Islet precursor cell (in vitro differentiated cells): ENCODE data around the gene KIAA0040.
A peak's percentile ranks its signal among the peaks of the same experiment; 100 is the strongest.

Source experiments
- DNase-seq: peaks from one replicate; pipeline ENCODE4 v3.0.0-alpha.2; 2018

KIAA0040 gene

DNA sequence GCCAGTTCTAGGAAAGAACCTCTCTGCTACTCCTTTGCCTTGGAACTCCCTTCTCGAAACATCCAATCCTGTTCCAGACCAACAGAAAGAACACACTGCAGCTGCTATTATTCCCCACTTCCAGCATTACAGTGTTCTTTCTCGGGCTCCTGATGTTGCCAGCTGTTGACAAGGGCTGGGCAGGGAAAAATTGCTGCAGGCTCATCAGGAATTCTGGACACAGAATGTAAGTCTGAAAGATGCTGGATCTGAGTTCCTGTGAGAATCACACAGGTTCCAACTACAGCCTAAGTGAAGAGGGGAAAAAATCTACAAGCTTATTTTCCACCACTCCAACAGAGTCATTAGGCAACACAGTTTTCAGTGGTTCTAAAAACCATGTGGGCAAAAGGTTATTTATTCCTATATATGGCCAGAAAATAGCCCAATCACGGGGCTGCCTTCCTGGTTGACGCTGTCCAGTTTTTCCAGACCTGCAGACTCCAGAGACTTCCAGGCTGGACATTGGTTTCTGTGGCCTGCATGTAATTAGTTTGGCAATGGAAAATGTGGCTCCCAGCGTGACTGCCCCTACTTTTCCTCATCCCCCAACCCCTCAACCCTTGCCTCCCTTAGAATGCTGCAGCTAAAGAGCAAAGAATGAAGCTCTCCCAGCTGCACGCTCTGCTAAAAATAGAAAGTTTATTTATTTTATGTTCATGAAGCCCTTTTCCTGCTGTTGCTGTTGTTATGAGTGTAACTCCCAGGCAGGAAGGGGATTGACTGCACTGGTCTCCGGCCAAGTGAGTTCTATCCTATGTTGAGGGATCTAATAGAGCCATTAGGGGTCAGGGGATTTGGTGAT lies 8.3 kb upstream of the KIAA0040 start:
- no peak for DNase-seq

- peak; percentile 66 for DNase-seq
Observed at GRCh38 chr1:175198332-175198731, 5.8 kb upstream of the KIAA0040 start.

DNA sequence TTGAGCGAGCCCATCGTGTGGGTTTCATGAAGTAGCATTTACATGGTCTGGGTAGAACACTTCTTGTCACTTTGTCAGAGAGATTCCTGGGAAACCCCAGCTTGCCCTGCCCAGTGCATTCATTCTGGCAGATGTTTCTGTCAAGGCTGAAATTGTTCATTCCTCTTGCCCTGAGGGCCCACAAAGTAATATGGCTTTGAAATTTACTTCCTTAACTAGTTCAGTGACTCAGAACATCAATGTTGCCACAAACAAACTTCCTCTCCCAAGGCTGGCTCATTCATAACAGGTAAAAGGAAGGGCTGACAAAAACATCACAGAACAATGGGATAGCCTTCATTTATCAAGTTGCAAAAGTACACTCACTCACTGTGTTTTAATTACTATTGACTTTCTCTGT lies 5.0 kb upstream of the KIAA0040 start:
- DNase-seq: peak; percentile 87

- no peak for DNase-seq
Observed at GRCh38 chr1:175195798-175196197, 3.2 kb upstream of the KIAA0040 start.

DNA sequence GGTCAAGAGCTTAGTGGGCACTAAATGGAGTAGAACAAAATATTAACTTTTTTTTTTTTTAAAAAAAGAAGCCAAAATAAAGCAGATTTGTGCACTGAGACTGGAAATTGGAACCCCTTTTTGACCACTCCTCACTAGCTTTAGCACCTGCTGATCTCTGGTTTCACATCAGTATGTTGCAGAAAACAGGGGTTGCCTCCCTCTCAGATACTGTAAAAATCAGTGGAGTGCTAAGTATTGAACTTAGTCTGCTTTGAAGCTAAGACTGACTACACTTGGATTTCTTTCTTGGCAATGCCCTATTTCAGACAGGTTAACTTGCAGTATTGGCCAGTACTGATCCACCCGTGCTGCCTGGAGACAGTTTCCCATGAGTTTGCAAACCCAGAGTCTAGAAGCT lies 2.7 kb upstream of the KIAA0040 start:
- no peak for DNase-seq

- DNase-seq: peak; percentile 68
Observed at GRCh38 chr1:175193527-175193910, 943 bp upstream of the KIAA0040 start.

DNA sequence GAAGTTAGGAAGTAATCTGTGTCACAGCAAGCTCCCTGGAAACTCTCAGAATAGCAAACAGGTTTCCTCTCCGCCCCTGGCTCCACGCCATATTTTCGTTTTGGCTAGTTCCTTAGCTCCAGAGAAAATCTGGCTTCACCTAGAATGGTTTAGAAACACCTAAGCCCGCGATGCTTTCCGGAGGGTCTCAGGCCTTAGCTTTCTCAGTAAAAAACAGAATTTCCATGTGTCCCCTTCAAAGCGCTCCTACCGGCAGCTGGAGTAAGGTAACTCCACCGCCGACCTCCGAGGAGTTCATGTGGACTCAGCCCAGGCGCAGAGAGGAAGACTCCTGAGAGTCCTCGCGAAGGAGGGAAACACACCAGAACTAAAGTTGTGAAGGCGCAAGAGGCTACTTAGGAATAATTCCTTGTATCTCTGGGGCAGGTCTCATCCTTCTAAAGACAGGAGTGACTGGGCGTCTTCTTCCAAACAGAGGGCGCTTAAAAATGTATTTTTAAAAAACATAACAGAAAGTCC lies 406 bp downstream of the KIAA0040 start:
- peak; percentile 62 for DNase-seq

GRCh38 chr1:175191659-175192058 lies 917 bp downstream of the KIAA0040 start:
- DNase-seq: no peak

GRCh38 chr1:175188936-175189335 lies 3.6 kb downstream of the KIAA0040 start:
- no peak for DNase-seq

GRCh38 chr1:175186433-175187160 lies 6.0 kb downstream of the KIAA0040 start:
- no peak for DNase-seq

GRCh38 chr1:175185903-175186302 lies 6.7 kb downstream of the KIAA0040 start:
- no peak for DNase-seq

- no peak for DNase-seq
Observed at GRCh38 chr1:175183586-175183985, 9.0 kb downstream of the KIAA0040 start.

DNA sequence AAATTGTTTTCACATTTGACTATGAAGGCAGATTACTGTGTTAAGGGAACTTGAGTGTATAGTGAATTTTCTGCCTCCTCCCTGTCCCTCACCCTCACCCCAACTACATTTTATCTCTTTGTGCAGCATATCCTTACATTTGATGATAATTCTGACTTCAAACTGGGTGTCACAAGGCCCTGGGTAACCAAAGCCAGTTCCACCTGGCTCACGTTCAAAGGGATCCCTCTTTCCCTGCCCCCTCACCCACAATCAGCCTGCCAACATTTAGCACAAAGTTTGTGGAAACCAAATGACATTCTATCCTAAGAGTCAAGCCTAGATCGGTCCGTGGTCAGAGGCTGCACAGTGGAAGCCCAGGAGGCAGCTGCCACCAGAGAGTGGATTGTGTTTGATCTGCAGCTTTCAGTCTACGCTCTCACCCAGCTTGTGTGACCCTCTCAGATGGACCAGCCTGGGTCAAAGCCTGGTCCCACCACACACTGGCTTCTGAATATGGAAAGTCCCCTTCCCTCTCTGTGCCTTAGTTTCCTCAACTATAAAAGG lies 10.3 kb downstream of the KIAA0040 start:
- DNase-seq: no peak

DNA sequence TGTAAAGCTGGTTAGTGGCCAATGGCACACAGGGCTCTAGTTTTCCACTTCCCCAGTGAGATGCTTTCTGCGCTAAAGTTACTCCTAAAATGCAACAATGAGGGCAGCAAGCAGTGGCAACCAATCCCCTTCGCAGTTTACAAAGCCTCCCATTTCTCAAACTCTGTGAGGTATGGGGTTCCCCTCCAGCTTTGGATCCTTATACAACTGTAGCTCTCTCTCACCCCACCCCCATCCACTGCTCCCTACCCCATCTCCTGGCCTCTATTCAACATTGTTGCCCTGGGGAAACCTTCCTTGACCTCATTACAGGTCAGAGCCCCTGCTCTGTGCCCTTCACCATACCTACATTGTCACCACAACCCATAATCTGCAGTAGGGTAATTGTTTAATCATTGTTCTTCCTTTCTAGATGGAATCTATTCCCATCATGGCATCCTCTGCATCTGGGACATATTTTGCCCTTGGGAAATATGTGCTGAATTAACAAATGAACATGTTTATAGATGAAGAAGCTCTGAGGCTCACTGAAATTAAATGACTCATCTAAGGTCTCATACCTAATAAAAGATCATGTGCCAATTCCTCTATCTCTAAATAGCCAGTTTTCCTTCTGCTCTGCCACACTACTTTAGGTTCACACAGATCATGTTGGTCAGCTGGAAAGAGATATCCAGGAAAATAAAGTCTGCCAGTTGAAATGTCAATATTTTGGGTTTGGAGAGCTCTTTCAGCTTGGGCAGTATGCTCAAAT lies 12.6 kb downstream of the KIAA0040 start:
- DNase-seq: no peak

DNA sequence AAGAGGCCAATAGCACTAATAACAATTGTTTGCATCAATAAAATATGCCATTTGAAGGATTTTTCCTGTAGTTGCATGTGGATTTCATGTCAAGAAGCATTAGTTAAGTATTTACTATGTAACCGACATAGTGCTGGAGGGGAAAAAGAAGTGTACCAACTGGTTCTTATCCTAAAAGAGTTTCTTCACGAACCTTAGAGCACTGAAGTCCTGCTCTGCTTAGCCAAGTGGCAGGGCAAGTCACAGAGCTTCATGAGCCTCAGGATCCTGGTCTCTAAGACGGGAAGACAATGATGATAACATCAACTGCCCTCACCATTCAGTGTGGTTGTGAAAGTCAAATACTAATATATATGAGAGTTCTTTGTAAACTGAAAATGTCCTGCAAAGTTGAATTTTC lies 14.1 kb downstream of the KIAA0040 start:
- DNase-seq: no peak

GRCh38 chr1:175178056-175178455 lies 14.5 kb downstream of the KIAA0040 start:
- peak; percentile 64 for DNase-seq

GRCh38 chr1:175176246-175176645 lies 16.3 kb downstream of the KIAA0040 start:
- no peak for DNase-seq

- DNase-seq: no peak
Observed at GRCh38 chr1:175174309-175175102, 18.1 kb downstream of the KIAA0040 start.

GRCh38 chr1:175173531-175173930 lies 19.0 kb downstream of the KIAA0040 start:
- DNase-seq: no peak

- DNase-seq: no peak
Observed at GRCh38 chr1:175172503-175172902, 20.1 kb downstream of the KIAA0040 start.

- no peak for DNase-seq
Observed at GRCh38 chr1:175171036-175171913, 21.3 kb downstream of the KIAA0040 start.
